ENCODE data around the gene NOD2.

GRCh38 chr16:50678531-50678930 lies 14.9 kb upstream of the NOD2 start:
- TF ChIP-seq CTCF (conservative IDR thresholded peaks at IDR 0.05) (no peak), EZH2 (IDR thresholded peaks at IDR 0.05; ENCODE audit: low read depth) (no peak)
